ENCODE results near the gene PBRM1.

- TF ChIP-seq, protein P1, sequence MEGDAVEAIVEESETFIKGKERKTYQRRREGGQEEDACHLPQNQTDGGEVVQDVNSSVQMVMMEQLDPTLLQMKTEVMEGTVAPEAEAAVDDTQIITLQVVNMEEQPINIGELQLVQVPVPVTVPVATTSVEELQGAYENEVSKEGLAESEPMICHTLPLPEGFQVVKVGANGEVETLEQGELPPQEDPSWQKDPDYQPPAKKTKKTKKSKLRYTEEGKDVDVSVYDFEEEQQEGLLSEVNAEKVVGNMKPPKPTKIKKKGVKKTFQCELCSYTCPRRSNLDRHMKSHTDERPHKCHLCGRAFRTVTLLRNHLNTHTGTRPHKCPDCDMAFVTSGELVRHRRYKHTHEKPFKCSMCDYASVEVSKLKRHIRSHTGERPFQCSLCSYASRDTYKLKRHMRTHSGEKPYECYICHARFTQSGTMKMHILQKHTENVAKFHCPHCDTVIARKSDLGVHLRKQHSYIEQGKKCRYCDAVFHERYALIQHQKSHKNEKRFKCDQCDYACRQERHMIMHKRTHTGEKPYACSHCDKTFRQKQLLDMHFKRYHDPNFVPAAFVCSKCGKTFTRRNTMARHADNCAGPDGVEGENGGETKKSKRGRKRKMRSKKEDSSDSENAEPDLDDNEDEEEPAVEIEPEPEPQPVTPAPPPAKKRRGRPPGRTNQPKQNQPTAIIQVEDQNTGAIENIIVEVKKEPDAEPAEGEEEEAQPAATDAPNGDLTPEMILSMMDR (IDR thresholded peaks at IDR 0.05) = no peak
- TF ChIP-seq EZH2 (IDR thresholded peaks at IDR 0.05; ENCODE audit: borderline replicate concordance, insufficient read depth, low read depth, low read length, poor library complexity, severe bottlenecking) = no peak
These were observed 19.1 kb upstream of the PBRM1 start for GRCh38 chr3:52704611-52705437.
